ENCODE data around the gene HNRNPH1. TPM values are rescaled to one million over a fixed set of nuclear protein-coding genes. Genes with fewer than 3 reads are reported as not detected.

The HNRNPH1 gene
- total RNA-seq, 1 donor from 2014 or later: 657 TPM

DNA sequence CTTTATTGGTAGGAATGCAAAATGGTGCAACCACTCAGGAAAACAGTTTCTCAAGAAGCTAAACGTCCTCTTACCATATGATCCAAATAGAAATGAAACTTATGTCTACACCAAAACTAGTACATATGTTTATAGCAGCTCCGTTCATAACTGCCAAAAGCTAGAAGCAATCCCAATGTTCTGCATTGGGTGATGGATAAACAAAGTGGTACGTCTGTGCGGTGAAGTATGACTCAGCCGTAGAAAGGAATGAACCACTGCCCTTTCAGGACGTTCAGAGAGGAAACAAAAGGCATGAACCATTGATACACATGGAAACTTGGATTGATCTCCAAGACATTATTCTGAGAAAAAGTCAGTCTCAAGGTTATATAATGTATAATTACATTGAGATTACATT is 27.6 kb downstream of the HNRNPH1 start:
- FAIRE-seq: no peak
- Histone ChIP-seq H3K27me3 (ENCODE audit: control insufficient read depth, insufficient read depth, low read length) (no peaks in the 10 kb centered on the region), H3K36me3 (ENCODE audit: control insufficient read depth, insufficient read depth, low read length) (peaks cover 22% of the 10 kb centered on the region), H3K4me3 (ENCODE audit: low read depth, low read length) (no peak overlapping the region)
- TF ChIP-seq, protein P1, sequence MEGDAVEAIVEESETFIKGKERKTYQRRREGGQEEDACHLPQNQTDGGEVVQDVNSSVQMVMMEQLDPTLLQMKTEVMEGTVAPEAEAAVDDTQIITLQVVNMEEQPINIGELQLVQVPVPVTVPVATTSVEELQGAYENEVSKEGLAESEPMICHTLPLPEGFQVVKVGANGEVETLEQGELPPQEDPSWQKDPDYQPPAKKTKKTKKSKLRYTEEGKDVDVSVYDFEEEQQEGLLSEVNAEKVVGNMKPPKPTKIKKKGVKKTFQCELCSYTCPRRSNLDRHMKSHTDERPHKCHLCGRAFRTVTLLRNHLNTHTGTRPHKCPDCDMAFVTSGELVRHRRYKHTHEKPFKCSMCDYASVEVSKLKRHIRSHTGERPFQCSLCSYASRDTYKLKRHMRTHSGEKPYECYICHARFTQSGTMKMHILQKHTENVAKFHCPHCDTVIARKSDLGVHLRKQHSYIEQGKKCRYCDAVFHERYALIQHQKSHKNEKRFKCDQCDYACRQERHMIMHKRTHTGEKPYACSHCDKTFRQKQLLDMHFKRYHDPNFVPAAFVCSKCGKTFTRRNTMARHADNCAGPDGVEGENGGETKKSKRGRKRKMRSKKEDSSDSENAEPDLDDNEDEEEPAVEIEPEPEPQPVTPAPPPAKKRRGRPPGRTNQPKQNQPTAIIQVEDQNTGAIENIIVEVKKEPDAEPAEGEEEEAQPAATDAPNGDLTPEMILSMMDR (IDR thresholded peaks at IDR 0.05; ENCODE audit: insufficient read depth, low read length, severe bottlenecking): no peak
- no peak for DNase-seq (ENCODE audit: low read depth)

- DNase-seq (ENCODE audit: low read depth) (no peak), FAIRE-seq (no peak)
- TF ChIP-seq, protein P1 (IDR thresholded peaks at IDR 0.05; ENCODE audit: insufficient read depth, low read length, severe bottlenecking): no peak
- no peak overlapping the region for H3K4me3 ChIP-seq (ENCODE audit: low read depth, low read length)
- H3K36me3 ChIP-seq (ENCODE audit: control insufficient read depth, insufficient read depth, low read length): peaks cover 22% of the 10 kb centered on the region
- no peaks in the 10 kb centered on the region for H3K27me3 ChIP-seq (ENCODE audit: control insufficient read depth, insufficient read depth, low read length)
These were observed 35.3 kb downstream of the HNRNPH1 start for GRCh38 chr5:179588166-179588565.

DNA sequence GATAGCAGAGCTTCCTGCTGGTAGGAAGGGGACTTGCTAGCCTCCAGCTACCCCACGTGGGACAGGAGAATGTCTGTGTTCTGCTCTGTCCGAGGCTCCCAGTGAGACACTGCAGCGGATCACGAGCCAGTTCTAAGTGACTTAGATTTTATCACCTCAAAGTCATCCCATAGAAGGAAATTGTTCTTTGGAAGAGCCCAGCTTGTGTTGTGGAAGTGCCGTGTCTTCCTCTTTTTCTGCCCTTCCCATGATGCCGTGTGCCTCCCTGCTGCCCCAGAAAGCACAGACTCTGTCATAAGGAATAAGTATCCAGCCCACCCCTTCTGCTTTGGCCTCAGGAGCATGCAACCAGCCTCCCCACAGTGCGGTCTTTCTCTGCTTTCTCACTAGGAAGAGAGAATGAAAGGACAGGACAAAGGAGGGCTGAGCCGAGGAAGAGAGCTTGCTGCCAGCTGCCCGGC is 37.5 kb downstream of the HNRNPH1 start:
- TF ChIP-seq, protein P1 (IDR thresholded peaks at IDR 0.05; ENCODE audit: insufficient read depth, low read length, severe bottlenecking): no peak
- FAIRE-seq (no peak), DNase-seq (ENCODE audit: low read depth) (no peak)
- H3K27me3 ChIP-seq (ENCODE audit: control insufficient read depth, insufficient read depth, low read length): no peaks in the 10 kb centered on the region
- no peak overlapping the region for H3K4me3 ChIP-seq (ENCODE audit: low read depth, low read length)
- H3K36me3 ChIP-seq (ENCODE audit: control insufficient read depth, insufficient read depth, low read length): peaks cover 20% of the 10 kb centered on the region

GRCh38 chr5:179577286-179577960 is 46.0 kb downstream of the HNRNPH1 start:
- Histone ChIP-seq H3K4me3 (ENCODE audit: low read depth, low read length) (no peak overlapping the region), H3K36me3 (ENCODE audit: control insufficient read depth, insufficient read depth, low read length) (peaks cover 8% of the 10 kb centered on the region), H3K27me3 (ENCODE audit: control insufficient read depth, insufficient read depth, low read length) (no peaks in the 10 kb centered on the region)
- DNase-seq (ENCODE audit: low read depth) (no peak), FAIRE-seq (no peak)
- TF ChIP-seq, protein P1 (IDR thresholded peaks at IDR 0.05; ENCODE audit: insufficient read depth, low read length, severe bottlenecking): no peak

- TF ChIP-seq, protein P1 (IDR thresholded peaks at IDR 0.05; ENCODE audit: insufficient read depth, low read length, severe bottlenecking): no peak
- Histone ChIP-seq H3K4me3 (ENCODE audit: low read depth, low read length) (no peak overlapping the region), H3K27me3 (ENCODE audit: control insufficient read depth, insufficient read depth, low read length) (no peaks in the 10 kb centered on the region), H3K36me3 (ENCODE audit: control insufficient read depth, insufficient read depth, low read length) (peaks cover 13% of the 10 kb centered on the region)
- no peak for FAIRE-seq
- DNase-seq (ENCODE audit: low read depth): no peak
These were observed 51.1 kb downstream of the HNRNPH1 start for GRCh38 chr5:179572386-179572785.

GRCh38 chr5:179568721-179569120 is 54.8 kb downstream of the HNRNPH1 start:
- Histone ChIP-seq H3K27me3 (ENCODE audit: control insufficient read depth, insufficient read depth, low read length) (no peaks in the 10 kb centered on the region), H3K4me3 (ENCODE audit: low read depth, low read length) (no peak overlapping the region), H3K36me3 (ENCODE audit: control insufficient read depth, insufficient read depth, low read length) (peaks cover 17% of the 10 kb centered on the region)
- FAIRE-seq (no peak), DNase-seq (ENCODE audit: low read depth) (no peak)
- TF ChIP-seq, protein P1 (IDR thresholded peaks at IDR 0.05; ENCODE audit: insufficient read depth, low read length, severe bottlenecking): no peak
